GM10248 (cell line): ENCODE measurements around the gene CEP112.

Experiments
- CTCF ChIA-PET: fragments of 300-600 bp; sonication (Branson Sonifier 250); formaldehyde crosslinking; extraction: SDS; loops from one replicate; lab custom pipeline; 2021; ENCODE audit warnings: antibody characterized with exemption; lab: Yijun Ruan, JAX
- POLR2A ChIA-PET: fragments of 350-650 bp; sonication (Branson Sonifier 250); formaldehyde crosslinking; extraction: SDS; loops from one replicate; lab custom pipeline; 2020; ENCODE audit warnings: antibody characterized with exemption; lab: Yijun Ruan, JAX
- DNase-seq: peaks from one replicate; pipeline ENCODE4 v3.0.0; 2012; ENCODE audit errors: extremely low spot score
- TF ChIP-seq, protein P1 (sequence below): IDR thresholded peaks from 2 replicates; pipeline ENCODE4 v1.5.1; 2012; ENCODE audit warnings: mild to moderate bottlenecking, low read depth; ENCODE audit errors: extremely low read depth, missing control alignments, control extremely low read depth

Gene CEP112

DNA sequence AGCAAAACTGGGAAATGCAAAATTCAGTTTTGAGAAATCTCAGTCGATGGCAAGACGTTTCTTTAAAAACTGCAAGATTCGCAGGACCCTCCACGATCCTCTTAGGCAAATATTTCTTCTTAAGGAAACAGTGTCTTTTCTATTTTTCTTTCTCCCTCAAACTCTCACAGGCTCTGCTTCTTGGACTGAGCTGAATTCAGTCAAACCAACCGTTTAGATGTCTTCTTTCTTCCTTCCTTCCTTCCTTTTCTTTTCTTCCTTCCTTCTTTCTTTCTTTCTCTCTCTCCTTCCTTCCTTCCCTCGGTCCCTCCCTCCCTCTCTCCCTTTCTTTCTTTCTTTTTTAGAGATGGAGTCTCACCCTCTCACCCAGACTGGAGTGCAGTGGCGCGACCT, 563.3 kb downstream of the CEP112 start:
- TF ChIP-seq, protein P1, sequence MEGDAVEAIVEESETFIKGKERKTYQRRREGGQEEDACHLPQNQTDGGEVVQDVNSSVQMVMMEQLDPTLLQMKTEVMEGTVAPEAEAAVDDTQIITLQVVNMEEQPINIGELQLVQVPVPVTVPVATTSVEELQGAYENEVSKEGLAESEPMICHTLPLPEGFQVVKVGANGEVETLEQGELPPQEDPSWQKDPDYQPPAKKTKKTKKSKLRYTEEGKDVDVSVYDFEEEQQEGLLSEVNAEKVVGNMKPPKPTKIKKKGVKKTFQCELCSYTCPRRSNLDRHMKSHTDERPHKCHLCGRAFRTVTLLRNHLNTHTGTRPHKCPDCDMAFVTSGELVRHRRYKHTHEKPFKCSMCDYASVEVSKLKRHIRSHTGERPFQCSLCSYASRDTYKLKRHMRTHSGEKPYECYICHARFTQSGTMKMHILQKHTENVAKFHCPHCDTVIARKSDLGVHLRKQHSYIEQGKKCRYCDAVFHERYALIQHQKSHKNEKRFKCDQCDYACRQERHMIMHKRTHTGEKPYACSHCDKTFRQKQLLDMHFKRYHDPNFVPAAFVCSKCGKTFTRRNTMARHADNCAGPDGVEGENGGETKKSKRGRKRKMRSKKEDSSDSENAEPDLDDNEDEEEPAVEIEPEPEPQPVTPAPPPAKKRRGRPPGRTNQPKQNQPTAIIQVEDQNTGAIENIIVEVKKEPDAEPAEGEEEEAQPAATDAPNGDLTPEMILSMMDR = no peak
- ChIA-PET POLR2A (no interaction called here), CTCF (no interaction called here)
- DNase-seq = no peak

DNA sequence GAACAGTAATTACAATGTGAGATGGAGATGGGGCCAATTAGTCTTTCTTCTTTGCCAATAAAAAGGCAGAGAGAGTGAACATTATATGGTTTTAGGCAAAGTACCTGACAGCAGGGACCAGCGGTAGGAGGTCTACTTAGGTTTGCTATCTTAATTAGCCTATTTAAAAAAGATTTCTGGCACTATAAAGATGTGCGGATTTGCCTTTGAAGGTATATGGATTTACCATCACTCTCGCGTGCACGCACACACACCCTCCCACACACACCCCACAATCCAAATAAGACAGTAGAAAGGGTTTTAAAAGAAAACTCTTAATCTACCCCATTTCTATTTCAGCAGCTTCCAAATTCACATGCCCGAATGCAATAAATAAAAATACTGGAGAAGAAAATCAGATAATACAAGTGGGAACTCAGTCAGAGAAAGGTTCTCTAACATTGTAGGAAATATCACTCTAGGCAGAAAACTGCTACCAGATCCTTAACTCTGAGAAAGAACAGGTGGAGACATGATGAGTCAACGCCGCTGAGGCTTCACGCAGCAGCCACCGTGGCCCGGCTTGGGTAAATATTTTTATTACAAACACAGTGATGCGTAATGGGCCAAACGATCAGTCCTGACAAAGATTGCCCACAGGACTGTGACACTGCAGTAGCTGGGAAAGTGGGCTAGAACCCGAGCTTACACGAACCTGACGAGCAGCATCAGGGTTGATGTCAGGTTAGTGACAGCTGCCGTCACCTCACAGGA, 563.9 kb downstream of the CEP112 start:
- TF ChIP-seq, protein P1 = no peak
- no peak for DNase-seq
- ChIA-PET POLR2A (no interaction called here), CTCF (interaction anchor here (0.9 kb wide), 1 partner anchor 10 kb away, joined by 3 read pairs; no protein-coding TSS in a partner anchor)

DNA sequence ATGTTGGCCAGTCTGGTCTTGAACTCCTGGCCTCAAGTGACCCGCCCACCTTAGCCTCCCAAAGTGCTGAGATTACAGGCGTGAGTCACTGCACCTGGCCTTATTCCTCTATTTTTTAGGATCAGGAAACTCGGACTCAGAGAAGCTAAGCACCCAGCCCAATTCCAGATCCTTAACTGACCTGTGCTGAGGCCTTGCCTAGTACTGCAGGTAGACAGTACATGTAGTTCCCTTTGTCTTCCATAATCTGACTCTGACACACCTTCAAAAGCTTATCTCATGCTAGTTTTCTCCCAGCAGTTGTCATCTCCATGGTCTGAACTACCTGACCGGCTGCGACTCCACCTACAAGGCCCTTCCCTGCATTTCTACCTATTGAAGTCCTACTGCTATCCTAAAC, 564.8 kb downstream of the CEP112 start:
- ChIA-PET CTCF (interaction anchor here (0.9 kb wide), 1 partner anchor 11 kb away, joined by 3 read pairs; no protein-coding TSS in a partner anchor), POLR2A (no interaction called here)
- DNase-seq = no peak
- TF ChIP-seq, protein P1 = no peak

DNA sequence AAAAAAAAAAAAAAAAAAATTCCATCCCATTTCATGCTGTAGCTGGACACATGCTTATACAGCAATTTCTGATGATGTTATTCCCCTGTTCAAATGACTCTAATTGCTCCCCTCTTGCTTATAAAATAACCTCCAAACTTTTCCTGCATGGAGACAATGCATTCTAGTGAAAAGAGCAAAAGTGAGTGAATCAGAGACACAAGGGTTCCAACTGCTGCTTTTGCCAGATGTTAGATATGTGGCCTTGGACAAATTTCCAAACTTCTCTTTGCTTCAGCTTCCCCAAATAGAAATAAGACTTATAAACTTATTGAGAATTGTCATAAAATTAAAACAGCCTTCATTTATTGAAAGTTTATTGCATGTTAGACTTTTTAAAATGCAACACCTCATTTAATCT, 565.5 kb downstream of the CEP112 start:
- CTCF ChIA-PET = no interaction called here
- POLR2A ChIA-PET = no interaction called here
- TF ChIP-seq, protein P1 = no peak

DNA sequence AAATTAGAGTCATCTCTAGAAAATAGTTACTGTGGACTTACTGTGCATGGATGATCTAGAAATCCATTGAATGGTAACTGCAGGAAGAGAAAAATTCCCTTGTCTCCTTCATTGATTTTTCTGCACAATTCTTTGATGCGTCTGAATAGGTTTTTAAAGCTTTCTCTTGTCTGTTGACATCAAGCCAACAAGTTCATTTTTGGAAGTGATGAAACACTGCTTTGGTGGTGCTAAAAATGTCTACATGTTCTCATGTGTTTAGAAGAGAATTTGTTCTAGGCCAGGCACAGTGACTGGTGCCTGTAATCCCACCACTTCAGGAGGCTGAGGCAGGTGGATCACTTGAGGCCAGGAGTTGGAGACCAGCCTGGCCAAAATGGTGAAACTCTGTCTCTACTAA, 573.4 kb downstream of the CEP112 start:
- TF ChIP-seq, protein P1 = no peak
- no peak for DNase-seq
- ChIA-PET CTCF (no interaction called here), POLR2A (no interaction called here)

More for the DNA sequence above, 565.5 kb downstream of the CEP112 start:
- DNase-seq = no peak

DNA sequence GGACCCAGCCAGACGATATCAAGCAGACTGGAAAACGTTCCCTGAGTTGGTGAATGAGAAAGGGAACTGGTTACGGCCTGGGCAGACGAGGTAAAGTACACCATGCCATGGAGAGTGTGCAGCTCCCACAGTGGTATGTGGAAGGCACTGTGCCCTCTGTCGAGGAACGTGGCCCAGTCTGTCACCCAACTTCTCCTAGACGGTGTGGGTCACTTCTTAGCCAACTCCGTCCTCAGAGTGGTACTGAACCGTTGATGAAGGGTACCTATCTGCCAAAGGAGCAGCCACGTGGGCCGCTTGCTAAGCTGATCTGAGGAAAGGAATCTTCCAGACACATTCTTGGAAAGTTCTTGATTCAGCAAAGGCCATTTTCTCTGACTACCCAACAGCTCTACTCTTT, 574.4 kb downstream of the CEP112 start:
- TF ChIP-seq, protein P1 = no peak
- CTCF ChIA-PET = no interaction called here
- no peak for DNase-seq
- POLR2A ChIA-PET = no interaction called here
